Activated effector memory CD4-positive, alpha-beta T cell treated with Interleukin-2 at 50 U/mL for 16 hours (primary cell): ENCODE results near the gene PCDHGA9.
"Not testable (repeated sequence)": the region's sequence is repeated elsewhere in the genome, so short reads cannot be mapped to it uniquely, and the experiment has no call there.

Source experiments
- DNase-seq: peaks from one replicate; pipeline ENCODE4 v3.0.0-alpha.2; 2020

PCDHGA9 gene

DNA sequence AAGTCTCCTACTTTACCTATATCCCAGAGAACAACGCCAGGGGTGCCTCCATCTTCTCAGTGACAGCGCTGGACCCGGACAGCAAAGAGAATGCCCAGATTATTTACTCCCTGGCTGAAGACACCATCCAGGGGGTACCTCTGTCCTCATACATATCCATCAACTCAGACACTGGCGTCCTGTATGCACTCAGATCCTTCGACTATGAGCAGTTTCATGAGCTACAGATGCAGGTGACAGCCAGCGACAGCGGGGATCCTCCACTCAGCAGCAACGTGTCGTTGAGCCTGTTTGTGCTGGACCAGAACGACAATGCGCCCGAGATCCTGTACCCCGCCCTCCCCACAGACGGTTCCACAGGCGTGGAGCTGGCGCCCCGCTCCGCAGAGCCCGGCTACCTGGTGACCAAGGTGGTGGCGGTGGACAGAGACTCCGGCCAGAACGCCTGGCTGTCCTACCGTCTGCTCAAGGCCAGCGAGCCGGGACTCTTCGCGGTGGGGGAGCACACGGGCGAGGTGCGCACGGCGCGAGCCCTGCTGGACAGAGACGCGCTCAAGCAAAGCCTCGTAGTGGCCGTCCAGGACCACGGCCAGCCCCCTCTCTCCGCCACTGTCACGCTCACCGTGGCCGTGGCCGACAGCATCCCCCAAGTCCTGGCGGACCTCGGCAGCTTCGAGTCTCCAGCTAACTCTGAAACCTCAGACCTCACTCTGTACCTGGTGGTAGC lies 12.1 kb downstream of the PCDHGA9 start:
- not testable (repeated sequence) for DNase-seq

DNA sequence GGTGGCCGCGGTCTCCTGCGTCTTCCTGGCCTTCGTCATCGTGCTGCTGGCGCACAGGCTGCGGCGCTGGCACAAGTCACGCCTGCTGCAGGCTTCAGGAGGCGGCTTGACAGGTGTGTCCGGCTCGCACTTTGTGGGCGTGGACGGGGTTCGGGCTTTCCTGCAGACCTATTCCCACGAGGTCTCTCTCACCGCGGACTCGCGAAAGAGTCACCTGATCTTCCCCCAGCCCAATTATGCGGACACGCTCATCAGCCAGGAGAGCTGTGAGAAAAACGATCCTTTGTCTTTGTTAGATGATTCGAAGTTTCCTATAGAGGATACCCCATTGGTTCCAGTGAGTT lies 12.7 kb downstream of the PCDHGA9 start:
- not testable (repeated sequence) for DNase-seq

DNA sequence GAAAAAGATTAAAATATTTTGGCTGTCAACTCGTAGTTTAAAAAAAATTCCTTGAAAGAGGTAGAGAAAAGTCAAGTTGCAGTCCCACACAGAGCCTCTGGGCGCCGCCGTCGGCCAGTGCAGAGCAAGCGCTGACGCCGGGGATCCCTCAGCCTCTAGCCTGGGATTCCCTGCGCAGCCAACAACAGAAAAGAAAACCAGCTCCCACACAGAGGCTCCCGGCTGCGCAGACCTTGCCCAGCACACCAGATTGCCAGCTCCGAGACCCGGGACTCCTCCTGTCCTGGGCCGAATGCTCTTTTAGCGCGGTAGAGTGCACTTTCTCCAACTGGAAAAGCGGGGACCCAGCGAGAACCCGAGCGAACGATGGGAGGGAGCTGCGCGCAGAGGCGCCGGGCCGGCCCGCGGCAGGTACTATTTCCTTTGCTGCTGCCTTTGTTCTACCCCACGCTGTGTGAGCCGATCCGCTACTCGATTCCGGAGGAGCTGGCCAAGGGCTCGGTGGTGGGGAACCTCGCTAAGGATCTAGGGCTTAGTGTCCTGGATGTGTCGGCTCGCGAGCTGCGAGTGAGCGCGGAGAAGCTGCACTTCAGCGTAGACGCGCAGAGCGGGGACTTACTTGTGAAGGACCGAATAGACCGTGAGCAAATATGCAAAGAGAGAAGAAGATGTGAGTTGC lies 15.1 kb downstream of the PCDHGA9 start, which contains the start of gene PCDHGB7:
TSS of gene PCDHGB7 (plus strand) at position 184 of the 679 bp plus-strand sequence. CDS start at position 367, 183 bp downstream.
- DNase-seq = not testable (repeated sequence)

DNA sequence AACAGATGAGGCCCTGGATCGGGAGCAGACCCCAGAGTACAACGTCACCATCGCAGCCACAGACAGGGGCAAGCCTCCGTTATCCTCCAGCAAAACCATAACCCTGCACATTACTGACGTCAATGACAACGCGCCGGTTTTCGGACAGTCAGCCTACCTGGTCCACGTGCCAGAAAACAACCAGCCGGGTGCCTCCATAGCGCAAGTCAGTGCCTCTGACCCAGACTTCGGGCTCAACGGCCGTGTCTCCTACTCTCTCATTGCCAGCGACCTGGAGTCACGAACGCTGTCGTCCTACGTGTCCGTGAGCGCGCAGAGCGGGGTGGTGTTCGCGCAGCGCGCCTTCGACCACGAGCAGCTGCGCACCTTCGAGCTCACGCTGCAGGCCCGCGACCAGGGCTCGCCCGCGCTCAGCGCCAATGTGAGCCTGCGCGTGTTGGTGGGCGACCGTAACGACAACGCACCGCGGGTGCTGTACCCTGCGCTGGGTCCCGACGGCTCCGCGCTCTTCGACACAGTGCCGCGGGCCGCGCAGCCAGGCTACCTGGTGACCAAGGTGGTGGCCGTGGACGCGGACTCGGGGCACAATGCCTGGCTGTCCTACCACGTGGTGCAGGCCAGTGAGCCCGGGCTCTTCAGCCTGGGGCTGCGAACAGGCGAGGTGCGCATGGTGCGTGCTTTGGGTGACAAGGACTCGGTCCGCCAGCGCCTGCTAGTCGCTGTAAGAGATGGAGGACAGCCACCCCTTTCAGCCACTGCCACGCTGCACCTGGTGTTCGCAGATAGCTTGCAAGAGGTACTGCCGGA lies 16.7 kb downstream of the PCDHGA9 start:
- DNase-seq = no peak

DNA sequence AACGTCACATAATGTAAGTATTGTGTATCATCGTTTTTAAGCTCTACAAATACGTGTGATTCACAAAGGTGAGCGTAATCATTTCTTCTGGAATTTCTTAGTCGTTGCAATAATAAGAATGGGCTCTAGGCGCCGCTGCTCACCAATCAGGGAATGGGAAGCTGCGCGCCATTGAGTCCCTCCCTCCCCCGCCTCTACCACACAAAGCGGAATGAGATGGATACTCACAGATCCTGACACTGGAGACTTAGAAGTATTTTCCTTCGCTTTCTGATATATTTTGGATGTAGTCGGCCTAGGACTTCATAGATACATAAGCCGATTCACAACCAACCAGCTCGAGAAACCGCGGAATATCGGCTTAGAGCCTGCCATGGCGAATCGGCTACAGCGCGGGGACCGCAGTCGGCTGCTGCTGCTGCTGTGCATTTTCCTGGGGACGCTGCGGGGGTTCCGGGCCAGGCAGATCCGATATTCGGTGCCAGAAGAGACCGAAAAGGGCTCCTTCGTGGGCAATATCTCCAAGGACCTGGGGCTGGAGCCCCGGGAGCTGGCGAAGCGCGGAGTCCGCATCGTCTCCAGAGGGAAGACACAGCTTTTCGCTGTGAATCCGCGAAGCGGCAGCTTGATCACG lies 18.4 kb downstream of the PCDHGA9 start, which contains the start of gene PCDHGA11:
TSS of gene PCDHGA11 (plus strand) at position 197 of the 634 bp plus-strand sequence. CDS start at position 374, 177 bp downstream.
- no peak for DNase-seq

DNA sequence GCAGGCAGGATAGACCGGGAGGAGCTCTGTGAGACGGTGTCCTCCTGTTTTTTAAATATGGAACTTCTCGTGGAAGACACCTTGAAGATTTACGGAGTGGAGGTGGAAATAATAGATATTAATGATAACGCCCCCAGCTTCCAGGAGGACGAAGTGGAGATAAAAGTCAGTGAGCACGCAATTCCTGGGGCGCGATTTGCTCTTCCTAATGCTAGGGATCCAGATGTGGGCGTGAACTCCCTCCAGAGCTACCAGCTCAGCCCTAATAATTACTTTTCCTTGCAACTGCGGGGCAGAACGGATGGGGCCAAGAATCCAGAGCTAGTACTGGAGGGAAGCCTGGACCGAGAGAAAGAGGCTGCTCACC lies 18.9 kb downstream of the PCDHGA9 start:
- no peak for DNase-seq

DNA sequence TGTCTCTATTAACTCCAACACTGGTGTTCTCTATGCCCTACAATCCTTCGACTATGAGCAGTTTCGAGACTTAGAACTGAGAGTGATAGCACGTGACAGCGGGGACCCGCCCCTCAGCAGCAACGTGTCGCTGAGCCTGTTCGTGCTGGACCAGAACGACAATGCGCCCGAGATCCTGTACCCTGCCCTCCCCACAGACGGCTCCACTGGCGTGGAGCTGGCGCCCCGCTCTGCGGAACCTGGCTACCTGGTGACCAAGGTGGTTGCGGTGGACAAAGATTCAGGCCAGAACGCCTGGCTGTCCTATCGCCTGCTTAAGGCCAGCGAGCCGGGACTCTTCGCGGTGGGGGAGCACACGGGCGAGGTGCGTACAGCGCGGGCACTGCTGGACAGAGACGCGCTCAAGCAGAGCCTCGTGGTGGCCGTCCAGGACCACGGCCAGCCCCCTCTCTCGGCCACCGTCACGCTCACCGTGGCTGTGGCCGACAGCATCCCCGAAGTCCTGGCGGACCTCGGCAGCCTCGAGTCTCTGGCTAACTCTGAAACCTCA lies 20.2 kb downstream of the PCDHGA9 start:
- DNase-seq = no peak

DNA sequence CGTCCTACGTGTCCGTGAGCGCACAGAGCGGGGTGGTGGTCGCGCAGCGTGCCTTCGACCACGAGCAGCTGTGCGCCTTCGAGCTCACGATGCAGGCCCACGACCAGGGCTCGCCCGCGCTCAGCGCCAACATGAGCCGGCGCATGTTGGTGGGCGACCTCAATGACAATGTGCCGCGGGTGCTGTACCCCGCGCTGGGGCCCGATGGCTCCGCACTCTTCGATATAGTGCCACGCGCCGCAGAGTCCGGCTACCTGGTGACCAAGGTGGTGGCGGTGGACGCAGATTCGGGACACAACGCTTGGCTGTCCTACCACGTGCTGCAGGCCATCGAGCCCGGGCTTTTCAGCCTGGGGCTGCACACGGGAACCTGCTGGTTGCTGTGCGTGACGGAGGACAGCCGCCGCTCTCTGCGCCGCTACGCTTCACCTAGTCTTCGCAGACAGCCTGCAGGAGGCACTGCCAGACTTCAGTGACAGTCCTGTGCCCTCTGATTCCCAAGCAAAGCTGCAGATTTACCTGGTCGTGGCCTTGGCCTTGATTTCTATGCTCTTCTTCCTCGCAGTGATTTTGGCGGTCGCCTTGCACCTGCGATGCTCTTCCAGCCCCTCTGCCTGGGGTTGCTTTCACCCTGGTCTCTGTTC lies 25.3 kb downstream of the PCDHGA9 start:
- no peak for DNase-seq

DNA sequence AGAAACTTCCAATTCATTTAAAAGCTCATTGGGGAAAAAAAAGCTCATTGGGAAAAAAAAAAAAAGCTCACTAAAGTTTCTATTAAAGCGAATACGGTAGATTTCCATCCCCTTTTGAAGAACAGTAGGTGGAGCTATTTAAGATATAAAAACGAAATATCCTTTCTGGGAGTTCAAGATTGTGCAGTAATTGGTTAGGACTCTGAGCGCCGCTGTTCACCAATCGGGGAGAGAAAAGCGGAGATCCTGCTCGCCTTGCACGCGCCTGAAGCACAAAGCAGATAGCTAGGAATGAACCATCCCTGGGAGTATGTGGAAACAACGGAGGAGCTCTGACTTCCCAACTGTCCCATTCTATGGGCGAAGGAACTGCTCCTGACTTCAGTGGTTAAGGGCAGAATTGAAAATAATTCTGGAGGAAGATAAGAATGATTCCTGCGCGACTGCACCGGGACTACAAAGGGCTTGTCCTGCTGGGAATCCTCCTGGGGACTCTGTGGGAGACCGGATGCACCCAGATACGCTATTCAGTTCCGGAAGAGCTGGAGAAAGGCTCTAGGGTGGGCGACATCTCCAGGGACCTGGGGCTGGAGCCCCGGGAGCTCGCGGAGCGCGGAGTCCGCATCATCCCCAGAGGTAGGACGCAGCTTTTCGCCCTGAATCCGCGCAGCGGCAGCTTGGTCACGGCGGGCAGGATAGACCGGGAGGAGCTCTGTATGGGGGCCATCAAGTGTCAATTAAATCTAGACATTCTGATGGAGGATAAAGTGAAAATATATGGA lies 27.9 kb downstream of the PCDHGA9 start, which contains the start of gene PCDHGA12:
TSS of gene PCDHGA12 (plus strand) at position 176 of the 782 bp plus-strand sequence. CDS start at position 429, 253 bp downstream.
- DNase-seq = no peak

DNA sequence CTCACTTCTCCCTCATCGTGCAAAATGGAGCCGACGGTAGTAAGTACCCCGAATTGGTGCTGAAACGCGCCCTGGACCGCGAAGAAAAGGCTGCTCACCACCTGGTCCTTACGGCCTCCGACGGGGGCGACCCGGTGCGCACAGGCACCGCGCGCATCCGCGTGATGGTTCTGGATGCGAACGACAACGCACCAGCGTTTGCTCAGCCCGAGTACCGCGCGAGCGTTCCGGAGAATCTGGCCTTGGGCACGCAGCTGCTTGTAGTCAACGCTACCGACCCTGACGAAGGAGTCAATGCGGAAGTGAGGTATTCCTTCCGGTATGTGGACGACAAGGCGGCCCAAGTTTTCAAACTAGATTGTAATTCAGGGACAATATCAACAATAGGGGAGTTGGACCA lies 28.7 kb downstream of the PCDHGA9 start:
- DNase-seq = no peak

DNA sequence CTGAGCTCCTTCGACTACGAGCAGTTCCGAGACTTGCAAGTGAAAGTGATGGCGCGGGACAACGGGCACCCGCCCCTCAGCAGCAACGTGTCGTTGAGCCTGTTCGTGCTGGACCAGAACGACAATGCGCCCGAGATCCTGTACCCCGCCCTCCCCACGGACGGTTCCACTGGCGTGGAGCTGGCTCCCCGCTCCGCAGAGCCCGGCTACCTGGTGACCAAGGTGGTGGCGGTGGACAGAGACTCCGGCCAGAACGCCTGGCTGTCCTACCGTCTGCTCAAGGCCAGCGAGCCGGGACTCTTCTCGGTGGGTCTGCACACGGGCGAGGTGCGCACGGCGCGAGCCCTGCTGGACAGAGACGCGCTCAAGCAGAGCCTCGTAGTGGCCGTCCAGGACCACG lies 29.7 kb downstream of the PCDHGA9 start:
- DNase-seq = not testable (repeated sequence)

DNA sequence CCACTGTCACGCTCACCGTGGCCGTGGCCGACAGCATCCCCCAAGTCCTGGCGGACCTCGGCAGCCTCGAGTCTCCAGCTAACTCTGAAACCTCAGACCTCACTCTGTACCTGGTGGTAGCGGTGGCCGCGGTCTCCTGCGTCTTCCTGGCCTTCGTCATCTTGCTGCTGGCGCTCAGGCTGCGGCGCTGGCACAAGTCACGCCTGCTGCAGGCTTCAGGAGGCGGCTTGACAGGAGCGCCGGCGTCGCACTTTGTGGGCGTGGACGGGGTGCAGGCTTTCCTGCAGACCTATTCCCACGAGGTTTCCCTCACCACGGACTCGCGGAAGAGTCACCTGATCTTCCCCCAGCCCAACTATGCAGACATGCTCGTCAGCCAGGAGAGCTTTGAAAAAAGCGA lies 30.1 kb downstream of the PCDHGA9 start:
- not testable (repeated sequence) for DNase-seq

DNA sequence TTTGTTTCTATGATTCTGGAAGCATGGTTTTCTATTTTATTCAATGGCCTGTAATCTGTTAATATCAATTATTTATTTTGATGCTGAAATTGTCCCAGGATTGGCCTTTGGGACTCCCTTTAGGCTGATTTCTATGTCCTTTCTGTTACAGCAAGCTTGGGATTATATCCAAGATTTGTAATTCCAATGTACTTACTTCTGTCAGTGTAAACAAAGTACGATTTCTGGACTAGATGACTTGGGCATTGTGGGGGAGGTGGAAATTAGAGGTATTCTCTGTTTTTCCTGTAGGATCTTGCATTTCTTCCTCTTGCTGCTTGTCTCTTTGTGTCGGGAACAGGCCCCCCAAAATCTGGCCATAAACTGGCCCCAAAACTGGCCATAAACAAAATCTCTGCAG lies 31.4 kb downstream of the PCDHGA9 start:
- DNase-seq = no peak

DNA sequence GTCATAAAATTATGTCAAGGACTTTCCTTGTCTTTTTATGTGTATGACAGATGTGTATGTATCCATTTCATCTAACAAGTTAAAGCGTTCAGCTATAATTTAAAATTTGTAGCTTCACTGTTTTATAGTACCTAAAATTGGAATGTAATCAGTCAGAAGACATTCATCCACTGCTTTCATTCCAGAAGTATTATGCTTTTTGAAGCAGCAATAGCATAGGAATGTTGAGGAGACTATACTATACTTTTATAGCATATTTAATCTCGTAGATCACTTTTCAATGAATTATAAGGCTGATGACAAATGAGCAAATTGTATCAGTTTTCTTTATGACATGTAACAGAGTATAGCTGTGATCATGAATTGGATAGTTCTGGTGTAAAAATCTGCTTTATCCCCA lies 34.6 kb downstream of the PCDHGA9 start:
- DNase-seq = no peak

DNA sequence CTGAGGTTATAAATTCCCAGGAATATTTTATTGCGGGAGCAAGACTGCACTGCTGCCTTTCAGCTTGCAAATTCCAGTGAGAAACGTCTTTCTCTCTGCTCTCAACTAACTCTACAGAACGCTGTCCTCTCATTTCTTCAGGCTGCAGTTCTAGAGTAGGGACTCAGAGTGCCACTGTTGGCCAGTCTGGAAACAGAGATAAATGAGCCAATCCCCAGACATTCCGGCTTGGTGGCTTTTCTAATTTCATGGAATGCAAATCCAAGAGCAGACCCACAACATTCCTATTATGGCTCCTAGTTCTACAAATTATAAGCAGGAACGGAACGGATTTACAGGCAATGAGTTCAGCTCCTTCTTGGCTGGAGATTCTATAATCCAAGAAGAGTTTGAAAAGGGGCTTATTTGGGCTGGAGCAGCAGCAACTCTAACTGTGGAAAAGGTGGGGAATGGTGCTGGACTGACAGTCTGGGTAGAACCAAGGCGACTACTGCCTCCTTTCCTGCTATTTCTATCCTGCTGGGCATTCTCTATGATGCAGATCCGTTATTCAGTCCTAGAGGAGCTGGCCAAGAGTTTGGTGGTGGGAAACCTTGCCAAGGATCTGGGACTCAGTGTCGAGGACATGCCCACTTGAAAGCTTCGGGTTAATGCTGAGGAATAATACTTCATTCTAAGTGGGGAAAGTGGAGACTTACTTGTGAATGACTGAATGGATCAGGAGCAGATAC lies 37.0 kb downstream of the PCDHGA9 start:
- DNase-seq = no peak

DNA sequence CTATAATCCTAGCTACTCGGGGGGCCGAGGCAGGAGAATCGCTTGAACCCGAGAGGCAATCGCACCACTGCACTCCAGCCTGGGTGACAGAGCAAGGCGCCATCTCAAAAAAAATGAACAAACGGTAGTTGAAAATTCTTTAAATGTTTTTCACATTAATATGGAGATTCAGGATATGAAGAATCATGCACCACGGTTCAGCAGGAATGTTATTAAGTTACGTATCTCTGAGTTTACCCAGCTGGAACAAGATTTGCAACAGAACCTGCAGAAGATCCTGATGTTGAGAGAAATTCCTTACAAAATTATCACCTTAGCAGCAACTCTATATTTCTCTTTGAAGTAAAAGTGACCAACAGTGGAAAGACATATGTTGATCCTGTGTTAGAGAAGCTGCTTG lies 37.8 kb downstream of the PCDHGA9 start:
- DNase-seq = no peak

DNA sequence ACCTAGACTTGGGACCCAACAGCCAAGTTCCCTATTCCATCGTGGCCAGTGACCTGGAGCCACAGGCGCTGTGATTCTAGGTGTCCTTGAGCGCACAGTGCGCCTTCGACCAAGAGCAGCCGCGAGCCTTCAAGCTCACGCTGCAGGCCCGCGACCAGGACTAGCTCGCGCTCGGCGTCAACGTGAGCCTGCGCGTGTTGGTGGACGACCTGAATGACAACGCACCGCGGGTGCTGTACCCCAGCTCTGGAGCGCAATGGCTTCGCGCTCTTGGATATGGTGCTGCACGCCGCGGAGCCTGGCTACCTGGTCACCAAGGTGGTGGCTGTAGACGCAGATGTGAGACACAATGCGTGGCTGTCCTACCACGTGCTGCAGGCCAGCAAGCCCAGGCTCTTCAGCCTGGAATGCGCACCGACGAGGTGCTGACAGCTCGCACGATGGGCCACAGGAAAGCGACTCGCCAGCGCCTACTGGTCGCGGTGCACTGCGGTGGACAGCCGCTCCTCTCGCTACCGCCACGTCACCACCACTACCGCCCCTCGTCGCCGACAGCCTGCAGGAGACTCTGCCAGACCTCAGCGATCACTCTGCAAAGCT lies 39.1 kb downstream of the PCDHGA9 start:
- no peak for DNase-seq
